HG03066 (cell line): ENCODE data around the gene FAM131C.
"Not testable (repeated sequence)": the region's sequence is repeated elsewhere in the genome, so short reads cannot be mapped to it uniquely, and the experiment has no call there.

Source experiments
- ATAC-seq: cut with Tn5 transposase; IDR thresholded peaks from one replicate; pipeline ENCODE4 v1.9.1; 2021; ENCODE audit warnings: low read depth; ENCODE audit not compliant: unreplicated experiment

FAM131C gene

DNA sequence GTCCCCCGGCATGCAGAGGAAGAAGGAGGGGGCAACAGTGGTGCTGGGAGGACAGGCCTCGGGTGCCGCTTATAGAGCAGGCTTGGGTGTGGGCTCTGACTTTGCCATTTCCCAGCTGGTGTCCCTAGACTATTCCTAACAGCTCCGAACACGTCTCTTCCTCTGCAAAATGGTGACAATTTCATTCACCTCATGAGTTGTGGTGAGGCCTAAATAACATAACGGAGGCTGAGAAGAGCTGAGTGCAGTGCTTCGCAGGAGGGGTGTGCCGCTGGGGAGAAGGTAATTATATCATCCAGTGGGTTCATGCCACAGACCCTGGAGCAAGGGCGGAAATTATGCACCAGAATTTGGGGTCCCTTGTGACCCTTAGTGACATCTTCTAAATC is 10.8 kb downstream of the FAM131C start:
- ATAC-seq = not testable (repeated sequence)

GRCh38 chr1:16061989-16062686 is 11.3 kb downstream of the FAM131C start:
- ATAC-seq = not testable (repeated sequence)

DNA sequence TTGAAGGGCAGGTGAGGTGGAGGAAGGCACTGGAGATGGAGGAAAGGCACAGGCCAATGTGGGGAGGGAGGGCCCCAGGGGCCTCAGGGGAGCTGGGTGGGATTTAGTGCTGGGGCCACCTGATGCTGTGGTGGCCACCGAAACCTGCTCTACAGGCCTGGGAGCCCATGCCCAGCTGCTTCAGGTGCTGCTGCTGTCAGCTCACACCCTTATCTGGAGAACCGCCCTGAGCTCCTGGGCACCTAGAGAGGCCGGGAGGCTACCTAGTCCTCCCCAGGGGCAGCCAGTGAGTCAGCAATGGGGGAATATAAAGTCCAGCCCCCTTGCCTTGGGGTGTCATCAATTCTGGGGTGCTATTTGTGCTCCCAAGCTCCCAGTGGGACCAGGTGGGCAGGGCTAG is 12.2 kb downstream of the FAM131C start:
- ATAC-seq = no peak

DNA sequence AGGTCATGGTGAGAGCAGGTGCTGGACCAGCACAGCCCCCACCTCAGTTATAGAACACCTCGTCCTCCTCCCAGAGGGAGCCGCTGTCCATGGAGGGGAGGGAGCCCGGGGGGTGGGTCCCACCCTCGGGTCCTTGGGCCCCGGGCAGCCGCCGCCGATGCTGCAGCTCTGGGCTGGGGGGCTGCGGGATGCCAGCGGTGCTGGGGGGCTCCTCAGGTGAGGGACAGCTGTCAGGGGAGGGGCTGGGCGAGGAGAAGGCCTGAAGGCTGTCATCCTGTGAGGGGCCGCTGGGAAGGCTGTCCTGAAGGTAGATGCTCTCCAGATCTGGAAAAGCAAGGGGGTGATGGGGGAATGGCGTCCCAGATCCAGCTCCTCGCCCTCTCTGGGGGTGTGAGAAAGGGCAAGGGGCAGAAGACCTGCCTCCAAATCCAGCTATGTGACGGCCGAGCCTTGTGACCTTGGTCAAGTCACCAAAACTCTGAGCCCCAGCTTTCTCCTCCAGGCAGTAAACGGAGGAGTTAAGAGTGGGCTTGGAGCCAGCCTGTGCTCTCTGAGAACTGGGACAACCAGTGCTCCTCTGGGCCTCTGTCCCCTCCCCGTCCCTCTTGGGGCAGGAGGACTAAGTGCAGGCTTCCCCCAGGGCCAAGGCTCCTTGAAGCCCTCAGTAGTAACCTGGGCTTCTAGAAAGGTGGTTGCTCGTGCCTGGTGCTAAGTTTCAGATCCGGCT is 14.9 kb downstream of the FAM131C start:
- not testable (repeated sequence) for ATAC-seq

GRCh38 chr1:16057314-16057915 is 16.0 kb downstream of the FAM131C start:
- not testable (repeated sequence) for ATAC-seq

DNA sequence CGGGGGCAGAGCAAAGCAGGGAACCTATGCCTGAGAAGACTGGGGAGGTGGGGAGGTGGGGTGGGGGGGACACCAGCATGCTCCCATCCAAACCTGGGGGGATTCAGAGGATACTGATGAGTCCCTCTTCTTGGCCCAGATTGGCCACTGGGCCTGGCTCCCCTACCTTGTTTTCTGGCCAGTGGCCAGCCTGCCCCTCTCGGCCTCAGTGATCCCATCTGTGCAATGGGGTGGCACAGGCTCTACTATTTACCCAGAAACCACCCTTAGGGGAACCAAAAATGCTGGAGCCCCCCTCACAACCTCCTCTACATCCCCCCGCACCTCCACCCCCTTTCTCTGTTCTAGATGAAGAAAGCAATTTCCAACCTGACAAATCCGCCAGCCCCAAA is 16.9 kb downstream of the FAM131C start:
- not testable (repeated sequence) for ATAC-seq

DNA sequence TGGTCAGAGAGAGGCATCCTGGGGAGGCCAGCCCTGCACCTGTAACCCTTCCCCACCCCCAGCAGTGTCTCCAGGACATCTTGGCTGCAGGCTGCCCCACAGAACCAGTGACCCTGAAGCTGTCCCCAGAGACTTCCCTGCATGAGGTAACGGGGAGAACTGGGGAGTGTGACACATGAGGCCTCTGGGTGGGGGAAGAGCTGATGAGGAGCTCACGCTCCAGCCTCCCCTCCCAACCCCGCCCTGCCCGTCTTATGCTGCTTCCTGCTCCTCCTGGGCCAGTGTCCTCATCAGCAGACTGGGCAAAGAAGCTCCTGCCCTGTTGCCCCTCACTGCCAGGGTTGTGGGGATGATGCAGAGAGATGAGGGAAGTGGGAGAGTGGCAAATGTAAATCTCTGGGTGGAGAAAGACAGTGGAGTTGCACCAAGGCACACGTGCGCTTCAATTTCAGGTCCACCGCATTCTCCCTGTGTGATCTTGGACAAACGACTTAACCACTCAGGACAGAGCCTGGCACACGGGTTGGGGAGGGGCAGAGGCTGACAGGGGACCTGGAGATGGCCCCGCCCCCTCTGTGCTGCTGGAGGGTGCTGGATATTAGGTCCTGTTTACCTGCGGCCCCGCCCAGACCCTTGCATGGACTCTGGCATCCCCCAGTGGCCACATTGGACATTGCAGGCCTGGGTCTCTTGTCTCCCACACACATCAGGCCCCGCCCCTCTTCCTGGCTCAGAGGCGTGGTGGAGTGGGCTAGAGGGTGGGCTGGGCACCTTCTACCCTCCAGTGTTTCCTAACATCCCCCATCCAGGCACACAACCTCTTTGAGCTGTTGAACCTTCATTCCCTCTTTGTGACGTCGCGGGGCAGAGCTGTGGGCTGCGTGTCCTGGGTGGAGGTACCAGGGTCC is 17.6 kb downstream of the FAM131C start:
- ATAC-seq = no peak

GRCh38 chr1:16054598-16055540 is 18.6 kb downstream of the FAM131C start:
- ATAC-seq = no peak

DNA sequence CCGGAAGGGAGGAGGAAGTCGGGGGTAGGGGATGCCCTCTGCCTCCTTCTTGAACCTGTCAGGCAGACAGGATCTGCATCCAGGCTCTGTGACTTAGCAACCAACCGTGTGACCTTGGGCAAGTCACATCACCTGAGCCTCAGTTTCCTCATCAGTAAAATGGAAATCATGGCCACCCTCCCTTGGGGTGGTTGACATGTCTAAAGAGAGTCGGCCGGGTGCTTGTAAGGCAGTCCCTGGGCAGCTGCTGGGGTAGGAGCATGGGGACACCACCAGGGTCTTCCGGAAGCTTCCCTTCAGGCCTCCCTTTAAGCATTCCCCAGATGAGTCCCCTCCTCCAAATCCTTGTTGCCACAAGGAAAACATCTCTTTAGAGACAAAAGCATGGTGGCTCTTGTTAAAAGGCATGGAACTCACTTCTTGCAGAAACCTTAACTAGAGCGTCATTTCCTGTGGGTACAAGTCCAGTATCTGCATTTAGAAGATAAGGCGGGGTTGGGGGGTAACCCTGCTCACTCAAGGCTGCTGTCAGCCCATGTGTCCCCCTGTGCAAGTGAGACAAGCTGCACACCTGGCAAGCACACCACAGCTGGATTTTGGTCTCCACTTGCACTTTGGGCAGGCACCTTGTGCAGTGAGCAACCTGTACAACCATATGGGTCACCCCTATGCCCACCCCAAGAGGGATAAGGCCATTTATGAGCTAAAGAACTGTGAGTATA is 19.5 kb downstream of the FAM131C start:
- ATAC-seq = no peak

DNA sequence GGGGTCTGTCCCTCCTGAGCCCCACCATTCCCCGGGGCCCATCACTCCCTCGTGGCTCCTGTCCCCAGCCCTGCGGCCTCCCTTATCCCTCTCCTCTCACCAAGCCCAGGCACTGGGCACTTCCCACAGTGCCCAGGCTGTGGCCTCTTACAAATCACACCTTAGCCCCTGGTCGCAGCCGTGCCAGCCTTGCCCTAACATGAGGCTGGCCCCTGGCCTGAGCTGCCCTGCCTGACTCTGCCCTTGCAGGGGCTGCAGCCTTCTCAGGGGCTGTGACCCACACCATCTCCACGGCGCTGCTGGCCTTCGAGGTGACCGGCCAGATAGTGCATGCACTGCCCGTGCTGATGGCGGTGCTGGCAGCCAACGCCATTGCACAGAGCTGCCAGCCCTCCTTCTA is 21.5 kb downstream of the FAM131C start:
- ATAC-seq = not testable (repeated sequence)

GRCh38 chr1:16051039-16051438 is 22.4 kb downstream of the FAM131C start:
- ATAC-seq = no peak

DNA sequence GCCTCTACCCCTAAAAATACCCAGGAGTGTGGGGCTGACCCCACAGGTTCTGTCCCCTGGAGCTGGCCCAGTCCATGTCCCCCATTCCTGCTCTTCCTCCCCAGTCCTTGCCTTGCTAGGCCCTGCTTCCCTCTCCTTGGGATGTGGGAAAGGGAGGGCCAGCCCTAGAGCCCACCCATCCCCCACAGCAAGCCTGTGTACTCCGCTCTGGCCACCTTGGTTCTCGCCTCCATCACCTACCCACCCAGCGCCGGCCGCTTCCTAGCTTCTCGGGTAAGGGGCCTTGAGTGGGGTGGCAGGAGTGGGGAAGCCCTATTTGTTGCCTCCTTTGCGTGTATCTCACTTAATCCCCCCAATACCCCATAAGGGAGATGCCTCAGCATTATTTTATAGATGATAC is 23.1 kb downstream of the FAM131C start:
- ATAC-seq = no peak

DNA sequence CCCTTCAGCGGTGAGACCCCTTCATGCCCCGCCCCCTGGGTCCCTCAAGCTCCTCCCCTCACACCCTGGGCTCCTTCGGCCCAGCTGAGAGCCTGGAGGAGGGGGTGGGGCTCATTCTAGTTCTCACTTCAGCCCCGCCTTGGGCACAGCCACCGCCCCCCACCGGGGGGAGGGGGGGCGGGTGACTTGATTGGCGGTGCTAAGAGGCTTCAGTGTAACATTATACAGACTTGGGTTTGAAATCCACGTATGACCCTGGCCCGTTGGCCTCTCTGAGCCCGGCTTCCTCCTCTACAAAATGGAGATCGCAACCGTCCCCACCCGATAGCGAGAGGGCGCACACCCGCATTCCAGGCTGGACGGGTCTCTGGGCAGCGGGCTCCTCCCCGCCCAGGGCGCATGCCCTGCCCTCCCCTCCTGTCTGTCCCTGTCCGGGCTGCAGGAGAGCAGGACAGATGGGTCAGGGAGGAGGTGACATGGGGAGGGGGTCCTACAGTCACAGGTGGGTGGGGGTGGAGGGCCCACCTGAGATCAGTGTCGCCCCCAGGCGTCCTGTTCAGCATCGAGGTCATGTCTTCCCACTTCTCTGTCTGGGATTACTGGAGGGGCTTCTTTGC is 24.8 kb downstream of the FAM131C start:
- no peak for ATAC-seq

- no peak for ATAC-seq
Measured at GRCh38 chr1:16047791-16048475, 25.5 kb downstream of the FAM131C start.

GRCh38 chr1:16046842-16047241 is 26.6 kb downstream of the FAM131C start:
- ATAC-seq = no peak

- ATAC-seq = no peak
Measured at GRCh38 chr1:16043950-16044349, 29.5 kb downstream of the FAM131C start.

- ATAC-seq = no peak
Measured at GRCh38 chr1:16043521-16043920, 29.9 kb downstream of the FAM131C start, which contains the start of gene CLCNKB. TSS of gene CLCNKB (plus strand) at chr1:16043782. CDS start at chr1:16044493, 711 bp downstream.

DNA sequence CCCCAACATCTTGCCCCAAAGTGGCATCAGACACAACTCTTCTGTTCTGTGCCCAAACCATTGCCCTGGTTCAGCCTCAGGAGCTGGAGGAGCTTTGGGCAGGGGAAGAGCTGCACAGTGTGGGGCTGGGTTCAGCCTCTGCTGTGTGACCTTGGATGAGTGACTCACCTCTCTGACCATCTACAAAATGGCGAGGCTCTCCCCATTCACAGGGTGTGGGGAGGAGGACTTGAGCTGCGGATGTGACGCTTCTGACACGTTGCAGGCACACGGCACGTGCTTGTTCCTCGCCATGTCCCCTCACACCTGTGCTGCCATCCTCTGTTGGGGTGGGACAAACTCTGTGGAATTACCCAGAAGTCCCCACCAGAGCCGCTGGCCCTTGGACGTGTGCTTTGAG is 30.8 kb downstream of the FAM131C start:
- ATAC-seq = not testable (repeated sequence)
